Esophagus squamous epithelium (tissue), 4 donors: ENCODE measurements around the gene PTPN9.

Experiments
- CTCF ChIP-seq, 6 experiments: fragments of 450-650 bp in 4 of 6; fragments of 200-600 bp in 2 of 6; sonication (generic) in 2 of 6; IDR thresholded peaks; one replicate each; pipeline ENCODE4 v1.5.1; 2016 to 2019; ENCODE audit warnings: antibody characterized with exemption in 6 of 6, mild to moderate bottlenecking in 4 of 6, moderate library complexity in 4 of 6
- POLR2A ChIP-seq, 4 donors: fragments of 450-650 bp; IDR thresholded peaks; one replicate each; pipeline ENCODE4 v1.6.1; 2017; ENCODE audit warnings: antibody characterized with exemption in 4 of 4, mild to moderate bottlenecking in 4 of 4, moderate library complexity in 3 of 4

- TF ChIP-seq CTCF (IDR thresholded peaks at IDR 0.05) = no peak
- TF ChIP-seq POLR2A (IDR thresholded peaks at IDR 0.05) = no peak
Observed at GRCh38 chr15:75428152-75428551, 151.0 kb downstream of the PTPN9 start.
